Measurements from ENCODE around the gene MGMT. TPM values are rescaled to one million over a fixed set of nuclear protein-coding genes. Genes with fewer than 3 reads are reported as not detected.

The MGMT gene
- total RNA-seq, 1 donor from 2014 or later = 19.4 TPM

GRCh38 chr10:129602938-129603535, 136.0 kb downstream of the MGMT start:
- H3K27ac ChIP-seq = no peak overlapping the region
- DNase-seq (no peak), ATAC-seq (no peak)
- H3K27me3 ChIP-seq = no peaks in the 10 kb centered on the region
- TF ChIP-seq, protein P1, sequence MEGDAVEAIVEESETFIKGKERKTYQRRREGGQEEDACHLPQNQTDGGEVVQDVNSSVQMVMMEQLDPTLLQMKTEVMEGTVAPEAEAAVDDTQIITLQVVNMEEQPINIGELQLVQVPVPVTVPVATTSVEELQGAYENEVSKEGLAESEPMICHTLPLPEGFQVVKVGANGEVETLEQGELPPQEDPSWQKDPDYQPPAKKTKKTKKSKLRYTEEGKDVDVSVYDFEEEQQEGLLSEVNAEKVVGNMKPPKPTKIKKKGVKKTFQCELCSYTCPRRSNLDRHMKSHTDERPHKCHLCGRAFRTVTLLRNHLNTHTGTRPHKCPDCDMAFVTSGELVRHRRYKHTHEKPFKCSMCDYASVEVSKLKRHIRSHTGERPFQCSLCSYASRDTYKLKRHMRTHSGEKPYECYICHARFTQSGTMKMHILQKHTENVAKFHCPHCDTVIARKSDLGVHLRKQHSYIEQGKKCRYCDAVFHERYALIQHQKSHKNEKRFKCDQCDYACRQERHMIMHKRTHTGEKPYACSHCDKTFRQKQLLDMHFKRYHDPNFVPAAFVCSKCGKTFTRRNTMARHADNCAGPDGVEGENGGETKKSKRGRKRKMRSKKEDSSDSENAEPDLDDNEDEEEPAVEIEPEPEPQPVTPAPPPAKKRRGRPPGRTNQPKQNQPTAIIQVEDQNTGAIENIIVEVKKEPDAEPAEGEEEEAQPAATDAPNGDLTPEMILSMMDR (IDR thresholded peaks at IDR 0.05) = no peak
- no peaks in the 10 kb centered on the region for H3K36me3 ChIP-seq
- H3K9me3 ChIP-seq = no peaks in the 10 kb centered on the region
- H3K4me1 ChIP-seq = no peaks in the 10 kb centered on the region
- intact Hi-C loops (cut with DNase I) = no loop called here
- H3K4me3 ChIP-seq = no peak overlapping the region

DNA sequence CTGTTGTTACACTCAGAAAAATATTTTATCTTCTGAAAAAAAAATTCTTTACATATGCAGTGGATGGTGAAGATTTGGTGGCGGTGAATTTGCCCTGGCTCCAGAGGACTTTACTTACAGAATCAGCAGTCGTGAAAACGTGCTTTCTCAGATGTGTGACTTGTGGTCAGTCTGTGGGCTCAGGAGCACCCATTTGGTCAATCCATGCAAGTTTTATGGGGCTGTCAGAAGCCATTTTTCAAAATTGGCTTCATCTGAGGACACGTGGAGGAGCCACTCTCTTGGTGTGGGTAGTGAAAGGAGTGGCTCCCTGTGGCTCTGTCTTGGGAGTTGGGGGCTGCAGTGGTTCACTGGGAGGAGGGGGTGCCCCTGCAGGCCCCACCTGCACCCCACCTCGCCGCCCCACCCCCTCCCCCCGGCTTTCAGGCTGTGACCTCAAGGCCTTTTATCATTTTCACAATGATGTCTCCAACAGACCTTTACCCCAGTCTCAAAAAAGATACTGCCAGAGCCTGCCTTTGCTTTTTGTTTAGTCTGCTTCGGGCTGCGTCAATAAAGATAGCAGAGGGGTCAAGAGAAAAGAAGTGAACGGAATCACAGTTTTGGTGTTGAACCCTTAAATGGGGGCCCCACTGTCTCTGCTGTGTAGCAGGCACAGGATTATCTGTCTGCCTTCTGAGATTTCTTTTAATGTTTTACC, 137.4 kb downstream of the MGMT start:
- TF ChIP-seq, protein P1 (IDR thresholded peaks at IDR 0.05) = no peak

GRCh38 chr10:129605266-129605985, 138.4 kb downstream of the MGMT start:
- Histone ChIP-seq H3K4me1 (no peaks in the 10 kb centered on the region), H3K4me3 (no peak overlapping the region), H3K27ac (no peak overlapping the region), H3K9me3 (no peaks in the 10 kb centered on the region), H3K36me3 (no peaks in the 10 kb centered on the region), H3K27me3 (no peaks in the 10 kb centered on the region)
- ATAC-seq (no peak), DNase-seq (no peak)
- intact Hi-C loops (cut with DNase I) = no loop called here
- TF ChIP-seq, protein P1 (IDR thresholded peaks at IDR 0.05) = no peak

More for the DNA sequence above, 137.4 kb downstream of the MGMT start:
- intact Hi-C loops (cut with DNase I) = no loop called here
- H3K4me1 ChIP-seq = no peaks in the 10 kb centered on the region
- H3K36me3 ChIP-seq = no peaks in the 10 kb centered on the region
- H3K4me3 ChIP-seq = no peak overlapping the region
- ATAC-seq (no peak), DNase-seq (no peak)
- H3K27me3 ChIP-seq = no peaks in the 10 kb centered on the region
- H3K9me3 ChIP-seq = no peaks in the 10 kb centered on the region
- no peak overlapping the region for H3K27ac ChIP-seq

- ATAC-seq (no peak), DNase-seq (no peak)
- no peaks in the 10 kb centered on the region for H3K4me1 ChIP-seq
- no peaks in the 10 kb centered on the region for H3K27me3 ChIP-seq
- H3K9me3 ChIP-seq = no peaks in the 10 kb centered on the region
- H3K4me3 ChIP-seq = no peak overlapping the region
- H3K36me3 ChIP-seq = no peaks in the 10 kb centered on the region
- intact Hi-C loops (cut with DNase I) = no loop called here
- TF ChIP-seq, protein P1 (IDR thresholded peaks at IDR 0.05) = no peak
- no peak overlapping the region for H3K27ac ChIP-seq
Measured at GRCh38 chr10:129605986-129606518, 139.0 kb downstream of the MGMT start.

DNA sequence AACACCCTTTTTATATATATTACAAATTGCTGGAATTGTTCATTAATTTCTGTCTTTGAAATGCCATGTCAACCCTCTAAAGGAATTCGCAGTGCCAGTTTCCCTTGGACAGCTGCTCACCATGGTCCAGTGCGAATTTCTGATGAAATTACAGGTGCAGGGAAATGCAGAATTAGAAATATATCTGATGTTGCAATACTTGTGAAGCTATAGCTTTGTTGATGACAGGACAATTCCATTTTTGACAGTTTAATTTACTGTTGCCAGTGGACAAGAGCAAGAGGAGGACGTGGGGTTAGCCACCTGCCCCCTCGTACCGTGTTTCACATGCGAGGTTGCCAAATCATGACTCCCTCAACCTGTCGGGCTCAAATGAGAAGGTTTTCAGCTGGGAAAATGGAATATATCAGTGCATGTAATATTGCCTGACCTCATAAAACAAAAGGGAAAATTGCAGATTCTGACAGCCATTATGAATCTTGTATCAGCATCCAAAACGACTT, 140.6 kb downstream of the MGMT start:
- ATAC-seq (no peak), DNase-seq (no peak)
- TF ChIP-seq, protein P1 (IDR thresholded peaks at IDR 0.05) = no peak
- Histone ChIP-seq H3K4me3 (no peak overlapping the region), H3K9me3 (no peaks in the 10 kb centered on the region), H3K27me3 (no peaks in the 10 kb centered on the region), H3K4me1 (no peaks in the 10 kb centered on the region), H3K36me3 (no peaks in the 10 kb centered on the region), H3K27ac (no peak overlapping the region)
- intact Hi-C loops (cut with DNase I) = no loop called here
